DMS153 (cell line): ENCODE results near the gene PSME1.
A peak's percentile ranks its signal among the peaks of the same experiment; 100 is the strongest.

ENCODE experiments used
- DNase-seq: peaks from one replicate; lab custom pipeline; 2025; lab: John Stamatoyannopoulos, UW

PSME1 gene

DNA sequence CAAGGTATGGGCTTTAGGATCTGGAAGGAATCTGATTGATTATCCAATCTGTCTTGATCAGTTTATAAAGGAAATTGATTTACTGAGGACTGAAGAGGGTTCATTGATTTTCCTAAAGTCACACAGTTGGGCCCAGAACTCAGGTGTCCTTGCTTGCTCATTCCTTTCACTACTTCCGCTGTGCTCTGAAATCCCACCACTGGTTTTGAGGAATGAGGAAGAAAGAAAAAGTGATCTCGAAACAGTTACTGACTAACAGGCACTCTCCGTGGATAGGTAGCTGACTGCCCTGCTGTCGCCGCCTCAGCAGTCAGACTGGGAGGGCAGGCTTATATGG is 5.6 kb upstream of the PSME1 start, which contains the start of gene FITM1:
FITM1 (plus strand) TSS at position 280 of the 337 bp plus-strand sequence. CDS start 905 bp downstream, outside the sequence.
- no peak for DNase-seq

DNA sequence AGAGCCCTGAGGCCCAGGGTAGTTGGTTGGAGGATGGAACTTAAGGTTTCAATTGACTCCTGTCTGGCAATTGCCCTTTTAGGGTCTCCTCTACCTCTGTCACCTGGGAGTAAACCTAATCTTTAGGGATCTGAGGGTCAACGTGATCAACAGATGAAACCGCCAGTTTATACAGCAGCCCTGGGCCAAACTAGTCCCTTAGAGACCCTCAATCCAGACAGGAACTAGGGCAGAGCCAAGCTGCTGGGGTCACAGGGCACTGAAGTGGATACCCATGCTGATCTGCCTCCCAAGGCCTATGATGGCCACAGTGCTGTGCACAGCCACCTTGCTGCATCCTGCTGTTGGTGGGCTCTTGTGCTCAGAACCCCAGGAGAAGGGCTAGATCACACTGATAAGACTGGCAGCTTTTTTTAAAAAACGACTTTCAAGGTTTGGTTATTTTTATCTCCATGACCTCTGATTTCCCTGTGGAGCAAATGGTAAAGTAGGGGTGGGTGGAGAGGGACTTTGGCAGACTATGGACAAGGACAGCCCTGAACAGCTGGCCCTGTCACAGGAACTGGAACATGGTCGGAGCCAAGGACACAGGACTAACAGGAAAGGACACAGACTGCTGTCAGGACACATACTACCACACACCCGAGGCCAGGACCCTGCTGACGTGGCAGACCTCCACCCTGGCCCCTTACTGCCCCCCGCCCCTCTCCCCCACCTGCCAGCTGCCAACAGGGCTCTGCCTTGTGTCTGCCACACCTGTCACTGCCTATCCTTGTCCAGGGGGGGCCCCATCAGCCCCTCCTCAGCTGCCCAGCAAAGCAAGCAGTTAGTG is 5.1 kb upstream of the PSME1 start:
- no peak for DNase-seq

DNA sequence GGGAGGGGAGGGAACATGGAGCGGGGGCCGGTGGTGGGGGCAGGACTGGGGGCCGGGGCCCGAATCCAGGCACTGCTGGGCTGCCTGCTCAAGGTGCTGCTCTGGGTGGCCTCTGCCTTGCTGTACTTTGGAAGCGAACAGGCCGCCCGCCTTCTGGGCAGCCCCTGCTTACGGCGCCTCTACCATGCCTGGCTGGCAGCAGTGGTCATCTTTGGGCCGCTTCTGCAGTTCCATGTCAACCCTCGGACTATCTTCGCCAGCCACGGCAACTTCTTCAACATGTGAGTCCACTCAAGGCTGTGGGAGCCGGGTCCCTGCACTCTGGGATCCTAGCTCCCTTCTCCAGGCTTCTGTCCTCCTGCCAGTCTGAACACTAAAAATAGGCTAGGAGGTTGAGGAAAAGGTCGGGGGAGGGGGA is 4.4 kb upstream of the PSME1 start:
- no peak for DNase-seq

DNA sequence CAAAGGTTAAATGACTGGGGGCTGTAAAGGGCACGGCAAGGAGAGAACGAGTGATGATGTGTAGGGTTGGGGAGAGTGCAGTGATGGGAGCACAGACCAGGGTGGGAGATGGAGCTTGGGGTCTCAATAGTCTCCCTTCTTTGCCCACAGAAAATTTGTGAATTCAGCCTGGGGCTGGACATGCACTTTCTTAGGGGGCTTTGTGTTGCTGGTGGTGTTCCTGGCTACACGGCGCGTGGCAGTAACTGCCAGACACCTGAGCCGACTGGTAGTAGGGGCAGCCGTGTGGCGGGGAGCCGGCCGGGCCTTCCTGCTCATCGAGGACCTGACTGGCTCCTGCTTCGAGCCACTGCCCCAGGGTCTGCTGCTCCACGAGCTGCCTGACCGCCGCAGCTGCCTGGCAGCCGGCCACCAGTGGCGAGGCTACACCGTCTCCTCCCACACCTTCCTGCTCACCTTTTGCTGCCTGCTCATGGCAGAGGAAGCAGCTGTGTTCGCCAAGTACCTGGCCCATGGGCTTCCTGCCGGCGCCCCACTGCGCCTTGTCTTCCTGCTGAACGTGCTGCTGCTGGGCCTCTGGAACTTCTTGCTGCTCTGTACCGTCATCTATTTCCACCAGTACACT is 3.8 kb upstream of the PSME1 start:
- DNase-seq, result peak; percentile 85

DNA sequence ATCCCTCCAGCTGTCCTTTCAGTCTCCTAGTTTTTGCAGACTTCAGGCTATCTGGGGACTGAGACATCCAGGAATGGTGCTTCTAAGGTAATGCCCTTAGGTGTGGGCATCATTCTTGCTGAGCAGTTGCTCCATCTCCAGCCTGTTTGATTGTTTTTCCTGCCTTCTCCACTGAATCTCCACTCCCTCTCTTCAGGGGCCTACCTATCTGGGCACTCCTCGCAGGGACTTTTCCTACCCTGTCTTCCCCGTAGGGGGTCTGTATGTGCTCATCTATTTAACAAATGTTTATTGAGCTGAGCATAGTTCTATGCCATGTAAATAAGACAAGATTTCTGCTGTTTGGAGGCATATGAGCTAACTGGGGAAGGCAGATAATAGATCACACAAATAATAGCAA is 3.0 kb upstream of the PSME1 start:
- no peak for DNase-seq

DNA sequence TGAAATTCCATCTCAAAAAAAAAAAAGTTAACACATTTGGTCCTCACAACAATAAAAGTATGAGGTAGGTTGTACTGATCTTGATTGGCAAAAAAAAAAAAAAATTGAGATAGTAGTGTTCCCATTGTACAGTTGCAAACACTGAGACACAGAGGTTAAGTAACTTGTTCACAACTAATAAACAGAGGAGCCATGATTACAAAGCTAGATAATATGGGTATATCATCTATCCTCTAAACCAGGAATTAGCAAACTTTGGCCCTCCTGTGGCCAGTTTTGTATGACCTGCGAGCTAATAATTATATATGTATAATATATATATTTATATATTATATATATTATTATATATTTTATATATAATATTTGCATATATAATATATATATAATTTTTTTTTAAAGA is 2.3 kb upstream of the PSME1 start:
- no peak for DNase-seq

DNA sequence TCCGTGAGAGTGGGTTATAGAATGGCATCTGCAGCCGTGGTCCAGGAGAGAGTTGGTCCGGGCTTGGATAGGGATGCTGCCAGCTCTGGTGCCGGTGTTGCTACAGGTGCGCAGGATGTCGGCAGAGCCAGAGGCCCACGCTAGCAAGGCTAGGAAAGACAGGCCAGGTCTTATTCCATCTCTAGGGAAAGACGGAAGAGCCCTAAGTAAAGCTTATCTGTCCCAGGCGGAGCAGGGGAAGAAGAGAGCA is 485 bp upstream of the PSME1 start:
- no peak for DNase-seq

DNA sequence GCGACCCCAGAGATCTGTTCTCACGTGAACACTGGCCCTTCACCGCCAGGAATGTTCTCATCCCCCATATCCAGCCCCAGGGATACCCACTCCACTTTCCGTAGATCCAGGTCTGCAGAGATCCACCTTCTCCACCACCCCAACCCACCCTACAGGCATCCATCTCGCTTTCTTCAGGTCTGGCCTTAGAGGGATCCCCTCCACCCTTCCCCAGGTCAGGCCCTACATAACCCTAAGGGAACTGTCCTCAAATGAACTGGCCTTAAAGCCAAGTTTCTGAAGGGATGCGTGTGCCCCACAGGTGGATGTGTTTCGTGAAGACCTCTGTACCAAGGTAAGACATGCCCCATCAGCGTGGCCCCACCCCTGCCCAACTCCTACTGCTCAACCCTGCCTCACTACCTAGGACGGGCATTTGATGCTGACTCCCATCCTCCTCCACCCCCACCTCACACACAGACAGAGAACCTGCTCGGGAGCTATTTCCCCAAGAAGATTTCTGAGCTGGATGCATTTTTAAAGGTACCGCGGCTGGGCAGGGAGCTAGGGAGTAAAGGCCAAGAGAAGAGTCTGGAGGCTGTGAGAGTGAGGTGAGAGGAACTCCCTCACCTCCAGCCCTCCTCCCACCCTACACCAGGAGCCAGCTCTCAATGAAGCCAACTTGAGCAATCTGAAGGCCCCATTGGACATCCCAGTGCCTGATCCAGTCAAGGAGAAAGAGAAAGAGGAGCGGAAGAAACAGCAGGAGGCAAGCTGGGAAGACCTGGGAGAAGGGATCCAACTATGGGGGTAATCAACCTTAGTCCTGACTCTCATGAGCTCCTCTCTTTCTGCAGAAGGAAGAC is 912 bp downstream of the PSME1 start:
- no peak for DNase-seq

DNA sequence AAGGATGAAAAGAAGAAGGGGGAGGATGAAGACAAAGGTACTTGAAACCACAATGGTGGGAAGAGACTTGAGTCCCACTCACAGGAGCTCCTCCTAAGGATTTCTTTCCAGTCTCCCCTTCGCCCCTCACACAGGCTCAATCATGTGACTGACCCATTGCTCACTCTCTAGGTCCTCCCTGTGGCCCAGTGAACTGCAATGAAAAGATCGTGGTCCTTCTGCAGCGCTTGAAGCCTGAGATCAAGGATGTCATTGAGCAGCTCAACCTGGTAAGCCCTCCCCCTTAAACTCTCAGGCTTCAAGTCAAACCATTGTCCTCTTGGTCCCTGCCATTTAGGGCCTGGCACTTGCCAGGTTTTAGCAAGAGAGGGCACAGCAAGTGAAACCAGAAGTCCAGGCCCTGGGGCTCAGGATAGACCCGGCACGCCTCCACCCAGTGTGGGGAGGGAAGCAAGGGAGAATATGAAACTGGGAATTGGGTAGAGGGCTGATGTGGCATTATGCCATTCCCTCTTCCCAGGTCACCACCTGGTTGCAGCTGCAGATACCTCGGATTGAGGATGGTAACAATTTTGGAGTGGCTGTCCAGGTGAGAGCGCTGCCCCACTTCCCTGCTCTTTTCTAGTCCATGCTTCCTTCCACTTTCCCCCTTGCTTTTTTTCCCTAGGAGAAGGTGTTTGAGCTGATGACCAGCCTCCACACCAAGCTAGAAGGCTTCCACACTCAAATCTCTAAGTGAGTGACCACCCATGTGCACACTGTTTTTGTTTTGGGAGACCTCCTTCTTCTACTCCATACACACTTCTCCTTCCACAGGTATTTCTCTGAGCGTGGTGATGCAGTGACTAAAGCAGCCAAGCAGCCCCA is 1.8 kb downstream of the PSME1 start:
- no peak for DNase-seq

DNA sequence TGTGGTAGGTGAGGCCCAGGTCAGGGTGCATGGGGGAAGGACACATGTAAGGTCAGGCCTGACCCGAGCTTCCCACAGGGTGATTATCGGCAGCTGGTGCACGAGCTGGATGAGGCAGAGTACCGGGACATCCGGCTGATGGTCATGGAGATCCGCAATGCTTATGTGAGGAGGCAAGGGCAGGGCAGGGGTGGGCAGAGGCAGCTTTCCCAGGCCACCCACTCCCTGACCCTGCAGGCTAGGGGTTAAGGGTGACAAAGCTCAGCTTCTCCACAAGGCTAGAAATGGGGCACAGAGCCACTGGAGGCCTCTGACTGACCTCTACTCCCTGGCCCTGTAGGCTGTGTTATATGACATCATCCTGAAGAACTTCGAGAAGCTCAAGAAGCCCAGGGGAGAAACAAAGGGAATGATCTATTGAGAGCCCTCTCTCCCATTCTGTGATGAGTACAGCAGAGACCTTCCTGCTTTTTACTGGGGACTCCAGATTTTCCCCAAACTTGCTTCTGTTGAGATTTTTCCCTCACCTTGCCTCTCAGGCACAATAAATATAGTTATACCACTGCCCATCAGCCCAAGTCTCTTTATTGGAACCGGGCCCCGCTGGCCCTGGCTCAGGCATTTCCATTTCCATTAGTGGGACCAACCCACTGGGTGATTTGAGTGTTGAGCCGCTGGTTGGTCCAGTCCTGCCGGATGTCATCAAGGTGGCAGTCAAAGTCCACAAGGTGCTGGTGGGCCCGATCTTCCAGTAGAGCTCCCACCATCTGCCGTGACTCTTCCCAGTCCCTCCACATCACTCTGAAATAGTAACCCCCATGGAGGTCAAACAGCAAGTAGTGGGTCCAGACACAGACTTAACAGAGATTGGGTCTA is 2.6 kb downstream of the PSME1 start:
- no peak for DNase-seq

DNA sequence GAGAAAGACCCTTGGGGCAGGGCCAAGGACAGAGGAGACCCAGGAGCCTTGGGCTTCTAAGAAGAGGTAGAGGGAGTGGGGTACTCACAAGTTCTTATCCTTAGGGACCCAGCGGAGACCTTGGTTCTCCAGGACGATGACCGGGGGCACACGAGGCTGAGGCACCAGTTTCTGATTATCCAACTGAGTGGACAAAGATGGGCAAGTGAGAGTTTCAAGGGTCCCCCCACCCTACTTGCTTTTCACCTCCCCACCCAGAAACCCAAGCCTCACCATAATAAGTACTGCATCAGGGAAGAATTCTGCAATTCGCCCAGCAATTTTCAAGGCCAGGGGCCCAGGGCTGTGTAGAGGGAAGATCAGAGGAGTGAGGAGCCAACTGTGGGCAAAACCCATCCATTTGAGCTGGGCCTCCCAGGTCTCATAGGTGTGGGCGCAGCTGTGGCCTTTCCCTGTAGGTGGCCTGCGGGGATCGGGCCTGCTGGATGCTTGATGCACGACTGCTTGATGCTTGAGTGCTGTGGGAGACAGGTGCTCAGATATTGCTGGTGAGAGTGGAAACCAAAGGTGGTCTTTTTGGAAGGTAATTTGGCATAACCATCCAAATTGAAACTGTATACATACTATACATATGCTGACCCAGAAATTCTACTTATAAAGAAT is 3.4 kb downstream of the PSME1 start:
- DNase-seq, result peak; percentile 12

DNA sequence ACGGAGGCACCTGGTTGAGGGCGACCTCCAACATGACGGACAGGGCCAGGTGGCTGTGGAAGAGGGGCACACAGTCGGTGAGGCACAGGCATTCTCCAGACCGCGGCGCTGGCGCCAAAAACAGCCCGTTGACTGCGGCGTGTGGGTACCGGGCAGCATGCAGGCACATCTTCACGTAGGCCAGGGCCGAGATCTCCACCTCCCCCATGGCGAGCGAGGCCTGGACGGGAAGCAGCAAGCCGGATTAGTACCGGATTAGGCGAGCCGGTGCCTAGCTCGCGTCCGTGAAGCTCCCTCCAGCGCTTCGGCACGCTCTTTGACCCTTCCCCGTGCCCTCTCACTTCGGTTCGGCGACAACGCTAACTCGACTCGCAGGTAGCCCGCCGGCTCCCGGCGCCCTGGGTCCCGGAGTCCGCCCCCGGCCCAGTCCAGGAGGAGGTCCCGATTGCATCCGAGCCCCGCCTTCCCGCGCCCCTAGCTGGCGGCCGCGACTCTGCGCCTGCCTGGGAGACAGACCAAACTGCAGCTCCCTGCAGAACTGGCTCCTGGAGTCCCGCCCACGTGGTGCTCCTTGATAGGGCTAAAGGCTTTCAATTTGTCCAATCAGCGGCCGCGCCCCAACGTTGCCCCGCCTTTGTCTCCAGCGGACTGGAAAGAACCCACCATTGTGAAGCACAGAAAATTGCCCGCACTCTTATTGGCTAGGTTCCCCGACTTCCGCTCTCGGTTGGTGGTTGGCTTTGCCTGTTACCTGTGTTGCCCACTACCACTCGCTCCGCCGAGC is 5.3 kb downstream of the PSME1 start, which contains the start of gene EMC9:
EMC9 (minus strand) TSS at position 495 of the 784 bp plus-strand sequence; CDS start at position 208, 287 bp downstream.
- peak; percentile 99 for DNase-seq

DNA sequence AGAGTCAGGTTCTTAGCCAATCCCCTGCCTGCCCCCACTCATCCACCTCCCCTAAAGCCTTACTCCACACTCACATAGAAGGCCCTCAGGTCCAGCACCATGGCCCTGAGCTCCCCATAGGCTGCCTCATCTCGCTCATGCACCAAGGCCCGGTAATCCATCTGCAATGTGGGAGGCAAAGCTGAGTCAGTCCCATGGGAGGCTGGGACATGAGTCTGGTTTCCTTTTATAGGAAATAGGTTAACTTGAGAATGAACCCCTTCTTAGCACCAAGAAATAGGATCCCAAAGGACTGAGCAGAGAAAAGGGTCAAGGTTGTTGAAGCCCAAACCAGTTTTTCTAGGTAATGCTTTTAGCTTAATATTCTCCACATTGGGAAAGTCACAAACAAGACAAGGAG is 7.5 kb downstream of the PSME1 start:
- no peak for DNase-seq

DNA sequence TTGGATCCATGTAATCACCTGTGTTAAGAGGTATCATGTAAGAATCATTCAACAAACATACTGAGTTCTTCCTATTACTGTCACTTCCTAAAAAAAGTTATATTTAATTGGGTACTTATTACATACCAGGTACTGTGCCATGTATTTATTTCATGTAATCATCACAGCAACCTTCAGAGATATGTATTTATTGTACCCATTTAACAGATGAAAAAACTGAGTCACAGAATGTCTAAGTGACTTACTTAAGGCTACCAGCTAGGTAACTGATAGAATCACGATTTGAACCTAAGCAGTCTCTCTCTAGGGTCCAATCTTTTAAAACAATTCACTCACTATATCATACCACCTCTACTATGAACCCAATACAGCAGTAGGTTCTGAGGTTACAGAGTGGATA is 8.5 kb downstream of the PSME1 start:
- no peak for DNase-seq

DNA sequence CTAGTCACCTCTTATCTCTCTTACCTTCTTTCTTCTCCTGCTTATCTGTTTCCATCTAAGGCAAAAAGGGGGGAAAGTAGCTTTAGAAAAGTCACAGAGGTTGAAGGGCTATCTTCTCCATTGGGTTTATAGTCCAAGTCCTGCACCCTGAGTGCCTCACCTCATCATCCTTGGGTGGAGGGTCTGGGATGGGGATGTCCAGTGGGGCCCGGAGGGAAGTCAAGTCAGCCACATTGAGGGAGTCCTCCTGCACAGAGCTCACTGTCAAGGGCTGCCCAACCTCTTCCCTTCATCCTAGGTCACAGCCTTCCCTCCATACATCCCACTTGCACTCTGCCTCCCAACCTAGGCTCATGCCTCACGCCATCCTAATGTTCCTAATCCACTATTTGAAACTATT is 9.2 kb downstream of the PSME1 start:
- no peak for DNase-seq

DNA sequence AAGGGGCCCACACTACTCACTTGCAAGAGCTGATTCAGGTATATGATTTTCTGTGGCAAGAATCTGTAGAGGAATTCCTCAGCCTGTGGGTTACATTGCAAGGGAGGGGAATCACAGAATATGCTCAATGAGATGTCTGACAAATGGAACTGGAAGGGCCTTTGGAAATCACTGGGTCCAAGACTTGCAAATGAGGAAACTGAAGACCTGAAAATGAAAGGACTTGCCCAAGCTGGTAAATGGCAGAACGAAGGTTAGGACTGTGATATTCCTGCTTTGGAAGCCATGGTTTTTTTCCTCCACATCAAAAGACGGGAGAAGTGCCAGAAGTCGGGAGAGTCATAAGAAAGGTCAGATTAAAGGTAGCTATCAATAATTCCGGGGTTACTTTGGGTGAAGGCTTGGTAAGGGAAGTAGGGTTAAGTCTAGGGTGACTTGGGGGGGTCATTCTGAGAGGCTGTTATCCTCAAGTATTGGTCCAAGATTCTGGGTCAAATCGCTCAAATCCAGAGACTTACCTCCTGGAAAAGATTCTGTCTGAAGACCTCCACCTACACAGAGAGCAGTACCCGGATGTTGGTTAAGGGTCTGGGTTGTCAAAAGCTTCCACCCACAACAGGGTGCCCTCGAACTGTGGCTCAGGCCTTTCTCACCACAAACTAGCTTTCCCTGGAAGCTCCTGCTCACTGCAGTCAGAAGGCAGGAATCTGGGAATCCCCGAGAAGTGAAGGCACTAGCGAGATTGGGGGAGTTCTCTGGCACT is 9.9 kb downstream of the PSME1 start:
- no peak for DNase-seq

DNA sequence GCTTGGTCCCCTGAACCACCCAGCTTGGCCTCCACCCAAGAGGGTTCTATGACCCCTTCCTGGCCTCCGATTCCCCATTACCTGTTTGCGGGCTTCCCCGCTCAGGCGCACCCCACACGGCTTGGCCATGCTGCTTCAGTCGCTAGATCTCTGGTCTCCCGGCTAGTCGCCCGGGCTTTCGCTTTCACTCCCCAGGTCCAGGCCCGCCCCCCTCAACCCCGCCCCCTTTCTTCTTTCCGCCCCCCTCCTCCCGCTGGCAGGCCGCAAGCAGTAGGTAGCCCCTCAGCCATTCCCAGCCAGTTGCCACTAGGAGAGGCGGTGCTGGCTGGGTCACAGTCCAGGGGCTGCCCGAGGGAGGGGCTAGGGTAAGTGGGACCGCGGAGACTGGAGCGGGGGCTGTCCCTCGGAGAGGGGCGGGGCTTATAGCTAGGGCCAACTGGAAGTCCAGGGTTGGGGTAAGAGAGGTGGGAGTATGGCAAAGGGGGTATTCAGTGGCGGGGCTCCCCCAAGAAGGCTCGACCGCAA is 10.5 kb downstream of the PSME1 start, which contains the start of gene PSME2:
PSME2 (minus strand) TSS at position 158 of the 525 bp plus-strand sequence; CDS start at position 129, 29 bp downstream.
- peak; percentile 93 for DNase-seq

DNA sequence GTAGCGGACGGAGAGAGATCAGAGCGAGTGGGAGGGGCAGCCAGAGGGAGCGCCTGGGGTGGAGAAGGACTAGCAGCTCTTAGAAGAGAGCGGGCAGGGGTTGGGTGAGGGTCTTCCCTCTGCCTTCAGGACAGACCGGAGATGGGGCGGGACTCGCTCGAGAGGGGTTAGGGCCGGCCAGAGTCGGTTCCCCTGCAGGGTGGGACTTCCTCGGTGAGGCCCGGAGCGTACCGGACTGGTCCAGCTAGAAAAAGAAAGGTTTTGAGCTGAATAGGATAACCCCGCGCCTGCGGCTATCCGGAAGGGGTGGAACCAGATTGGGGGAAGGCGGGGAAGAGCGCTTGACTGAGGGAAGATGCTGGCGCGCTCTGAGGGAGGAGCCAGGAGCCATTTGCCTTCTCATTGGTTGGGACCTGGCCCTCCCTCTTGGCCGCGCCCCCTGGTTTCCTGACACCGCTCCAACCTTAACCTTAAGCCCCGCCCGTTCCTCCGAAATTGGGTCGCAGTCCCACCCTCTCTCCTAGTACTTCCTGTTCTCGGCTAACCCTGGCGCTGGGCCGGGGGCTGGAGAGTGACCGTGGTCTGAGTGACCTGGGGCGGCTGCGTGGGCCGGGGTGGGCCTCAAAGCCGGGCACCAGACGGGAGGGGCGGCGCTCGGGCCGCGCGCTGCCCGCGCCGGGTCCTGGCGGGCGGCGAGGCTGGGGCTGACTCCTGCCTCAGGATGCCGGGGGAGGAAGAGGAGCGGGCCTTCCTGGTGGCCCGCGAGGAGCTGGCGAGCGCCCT is 11.2 kb downstream of the PSME1 start, which contains the start of gene RNF31:
RNF31 (plus strand) TSS at position 521 of the 783 bp plus-strand sequence; CDS start at position 722, 201 bp downstream.
- DNase-seq, result peak; percentile 97
